Hematopoietic multipotent progenitor cell treated with erythropoietin and hydrocortisone succinate and interleukin-3 and kit ligand, for 6 days (in vitro differentiated cells): ENCODE data around the gene ALKBH3.

Experiments
- DNase-seq: peaks from one replicate; pipeline ENCODE4 v3.0.0-alpha.2; 2015

Gene ALKBH3

DNA sequence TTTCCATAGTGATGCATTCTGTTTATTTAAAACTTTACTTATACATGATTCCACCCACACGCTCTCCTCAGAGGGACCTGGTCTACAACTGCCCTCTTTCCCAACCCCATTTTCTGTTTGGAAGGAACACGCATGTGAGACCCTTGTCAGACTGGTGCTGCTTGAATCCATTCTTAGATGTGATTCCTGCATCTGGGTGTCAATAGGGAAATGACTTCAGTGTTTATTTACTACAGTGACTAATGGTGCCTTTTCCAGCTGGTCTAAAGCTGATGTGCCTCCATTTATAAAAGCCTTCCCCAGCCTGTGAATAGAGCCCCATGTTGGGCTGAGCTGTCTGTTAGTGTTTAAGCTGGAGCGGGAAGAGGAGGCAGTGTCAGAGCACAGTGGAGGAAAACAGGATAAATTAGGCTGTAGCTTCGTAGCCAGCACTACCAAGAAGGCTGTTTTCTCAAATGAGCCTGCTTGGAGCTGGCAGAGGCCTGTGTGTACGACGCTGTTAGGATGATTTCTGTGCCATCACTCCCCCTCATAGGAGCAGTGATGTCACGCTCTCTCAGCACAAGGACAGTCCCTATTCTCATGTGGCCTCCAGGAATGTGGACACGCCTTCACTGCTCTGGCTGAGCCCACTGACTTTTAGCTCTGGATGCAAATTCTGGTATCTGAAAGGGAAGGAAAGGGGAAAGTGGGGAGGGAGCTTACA is 42.9 kb downstream of the ALKBH3 start:
- DNase-seq = no peak

DNA sequence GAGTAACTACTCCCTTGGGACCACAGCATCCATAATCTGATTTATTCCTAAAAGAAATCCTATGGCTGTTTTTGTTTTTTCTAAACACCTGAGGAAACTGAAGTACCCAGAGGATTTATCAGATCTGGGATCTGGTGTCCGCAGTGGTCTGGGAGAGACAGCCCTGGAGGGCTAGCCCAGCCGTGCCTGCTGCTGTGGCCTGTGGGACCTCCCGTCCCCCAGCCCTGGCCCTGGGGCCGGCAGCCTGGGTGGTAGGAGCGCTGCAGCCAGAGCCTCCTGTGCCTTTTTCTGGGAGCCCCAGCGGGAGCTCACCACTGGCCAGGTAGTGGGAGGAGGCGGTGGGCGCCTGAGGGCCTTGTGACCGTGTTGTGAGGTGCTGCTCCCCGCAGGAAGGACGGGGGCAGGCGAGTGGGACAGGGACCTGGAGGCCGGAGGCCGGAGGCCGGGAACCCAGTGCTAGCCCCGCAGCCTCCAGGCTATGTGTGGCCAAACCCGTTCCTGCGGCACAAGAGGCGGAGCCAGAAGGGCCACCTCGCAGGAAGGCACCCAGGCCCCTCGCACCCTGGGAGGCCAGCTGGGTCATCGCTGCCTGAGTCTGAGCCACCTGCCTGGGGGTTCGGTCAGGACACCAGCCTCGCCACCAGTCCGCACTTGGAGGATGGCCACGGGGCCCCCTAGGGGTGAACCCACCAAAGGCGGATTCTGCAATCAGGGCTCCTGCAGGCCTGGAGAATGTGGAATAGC is 43.7 kb downstream of the ALKBH3 start:
- DNase-seq = no peak

DNA sequence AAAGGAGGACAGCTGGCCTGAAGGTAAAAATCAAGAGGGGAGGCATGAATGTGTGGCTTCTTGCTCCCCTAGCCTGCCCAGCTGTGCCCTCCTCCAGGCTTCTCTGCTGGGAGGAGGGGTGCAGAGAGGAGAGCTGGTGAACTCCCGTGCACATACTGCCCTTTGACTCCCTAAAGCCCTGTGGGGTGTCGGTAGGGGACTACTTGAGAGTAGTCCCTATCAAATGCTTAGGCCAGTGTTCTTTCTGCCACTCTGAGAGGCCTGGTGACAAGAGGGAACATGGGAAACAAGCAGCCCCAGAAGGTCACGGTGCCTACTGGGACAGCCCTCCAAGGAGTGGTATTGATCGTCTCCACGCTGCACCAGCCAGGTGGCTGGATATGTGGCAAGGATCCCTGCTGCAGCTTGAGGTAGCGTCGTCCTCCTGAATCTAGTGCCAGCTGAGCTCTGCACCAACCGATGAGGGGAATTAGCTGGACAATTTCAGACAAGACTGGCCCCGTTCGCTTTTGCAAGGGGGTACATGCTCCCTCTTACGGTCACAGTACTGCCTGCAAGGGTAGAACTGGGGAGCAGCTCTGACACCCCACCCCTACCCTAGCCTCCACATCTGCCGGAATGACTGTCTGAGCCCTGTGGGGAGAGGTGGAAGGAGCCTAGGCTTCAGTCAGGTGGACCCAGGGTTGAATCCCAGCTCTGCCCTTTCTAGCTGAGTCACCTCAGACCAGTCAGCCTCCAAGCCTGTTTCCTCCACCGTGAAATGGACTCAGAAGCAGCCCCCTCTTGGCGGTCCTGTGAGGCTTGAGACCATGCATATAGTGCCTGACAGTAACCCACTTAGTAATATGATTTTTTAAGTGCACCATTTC is 44.7 kb downstream of the ALKBH3 start:
- DNase-seq = no peak

DNA sequence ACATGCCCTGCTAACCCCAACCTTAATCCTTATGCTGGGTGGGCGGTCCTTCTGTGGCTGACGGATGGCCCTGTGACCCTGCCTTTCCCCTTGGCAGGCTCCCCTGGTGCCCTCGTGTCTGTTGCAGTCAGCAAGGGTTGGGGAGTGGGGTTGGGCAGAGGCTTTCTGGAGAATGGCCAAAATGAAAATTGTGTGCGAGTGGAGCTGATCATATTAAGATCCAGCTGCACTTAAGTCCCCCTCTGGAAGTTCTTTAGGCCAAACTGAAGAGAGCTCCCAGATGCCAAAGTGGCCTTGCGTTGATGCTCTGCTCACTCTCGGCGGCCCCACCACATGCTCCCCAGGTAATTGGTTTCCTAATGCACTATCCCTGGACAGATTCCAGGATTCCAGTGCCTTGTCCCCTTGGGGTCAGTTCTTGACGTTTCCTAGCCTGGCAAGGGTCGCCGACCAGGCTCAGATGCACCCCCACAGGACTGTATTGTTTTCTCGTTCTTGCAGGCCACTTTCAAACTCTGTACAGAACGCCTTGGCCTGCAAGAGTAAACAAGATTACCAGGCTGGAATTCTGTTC is 45.4 kb downstream of the ALKBH3 start:
- no peak for DNase-seq

DNA sequence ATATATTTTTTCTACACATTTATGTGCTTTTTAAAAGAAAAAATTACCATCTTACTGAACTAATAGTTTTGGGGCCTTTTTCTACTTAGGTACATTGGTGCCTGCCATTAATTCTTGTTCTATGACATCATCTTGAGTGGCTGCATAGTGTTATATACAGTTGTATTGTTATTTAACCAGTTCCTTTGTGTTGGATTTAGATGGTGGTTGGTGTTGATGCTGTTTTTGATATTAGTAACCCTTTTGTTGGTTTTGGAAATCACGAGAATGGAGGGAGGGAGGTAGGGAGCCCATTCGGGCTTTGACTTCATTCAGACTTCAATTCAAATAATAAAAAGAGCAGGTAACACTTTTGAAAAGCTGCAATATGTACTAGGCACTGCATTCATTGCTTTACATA is 46.4 kb downstream of the ALKBH3 start:
- DNase-seq = no peak

DNA sequence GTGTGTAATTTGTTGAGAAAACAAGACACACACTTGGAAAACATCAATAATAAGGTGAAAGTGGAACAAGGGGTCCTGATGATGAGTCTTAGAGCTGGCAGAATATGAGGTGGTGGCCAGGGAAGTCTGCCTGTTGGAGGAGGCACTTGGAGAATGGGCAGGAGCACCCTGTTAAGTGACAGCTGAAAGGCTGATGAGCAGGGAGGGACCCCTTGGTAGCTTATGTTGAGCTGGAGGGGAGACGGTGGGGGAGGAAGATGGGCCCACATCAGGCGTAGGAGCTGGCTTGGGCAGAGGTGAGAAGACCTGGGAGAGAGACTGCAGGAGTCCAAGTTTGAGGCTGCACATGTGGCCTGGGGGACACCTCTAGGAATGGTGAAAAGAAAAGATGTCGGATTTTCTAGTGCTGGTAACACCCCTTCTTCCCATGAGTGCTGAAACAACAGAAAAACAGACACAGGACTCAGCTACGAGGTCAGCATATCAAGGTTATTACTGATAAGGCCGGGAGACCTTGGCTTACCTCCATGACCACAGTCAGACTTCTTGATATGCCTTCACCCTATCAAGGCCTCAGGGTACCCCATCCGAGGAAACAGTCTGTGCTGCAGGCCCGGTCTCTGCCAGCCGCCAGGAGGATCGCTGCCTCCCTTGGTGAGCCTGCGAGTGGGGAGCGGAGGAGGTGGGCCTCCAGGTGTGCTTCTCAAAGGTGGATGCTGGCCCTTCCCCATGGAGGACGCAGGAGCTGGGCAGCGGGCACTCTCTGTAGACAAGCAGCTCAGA is 47.5 kb downstream of the ALKBH3 start:
- peak; percentile 33 for DNase-seq

DNA sequence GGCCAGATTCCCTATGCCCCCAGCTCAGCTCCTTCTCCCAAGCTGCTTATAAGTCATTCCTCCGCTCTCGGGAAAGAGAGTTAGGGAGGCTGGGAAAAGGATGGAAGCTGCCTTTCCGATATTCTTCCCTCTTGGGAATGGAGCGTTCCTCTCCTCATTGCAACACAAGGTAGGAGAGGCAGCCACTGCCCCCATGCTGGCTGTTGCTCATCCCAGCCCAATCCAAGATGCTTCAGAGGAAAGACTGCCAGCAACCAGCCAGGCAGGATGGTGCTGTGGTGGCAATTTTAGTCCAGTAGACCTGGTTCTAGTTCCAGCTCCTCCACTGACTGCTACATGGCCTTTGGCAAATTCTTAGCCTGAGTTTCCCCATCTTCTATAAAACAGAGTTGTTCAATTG is 48.1 kb downstream of the ALKBH3 start:
- no peak for DNase-seq

DNA sequence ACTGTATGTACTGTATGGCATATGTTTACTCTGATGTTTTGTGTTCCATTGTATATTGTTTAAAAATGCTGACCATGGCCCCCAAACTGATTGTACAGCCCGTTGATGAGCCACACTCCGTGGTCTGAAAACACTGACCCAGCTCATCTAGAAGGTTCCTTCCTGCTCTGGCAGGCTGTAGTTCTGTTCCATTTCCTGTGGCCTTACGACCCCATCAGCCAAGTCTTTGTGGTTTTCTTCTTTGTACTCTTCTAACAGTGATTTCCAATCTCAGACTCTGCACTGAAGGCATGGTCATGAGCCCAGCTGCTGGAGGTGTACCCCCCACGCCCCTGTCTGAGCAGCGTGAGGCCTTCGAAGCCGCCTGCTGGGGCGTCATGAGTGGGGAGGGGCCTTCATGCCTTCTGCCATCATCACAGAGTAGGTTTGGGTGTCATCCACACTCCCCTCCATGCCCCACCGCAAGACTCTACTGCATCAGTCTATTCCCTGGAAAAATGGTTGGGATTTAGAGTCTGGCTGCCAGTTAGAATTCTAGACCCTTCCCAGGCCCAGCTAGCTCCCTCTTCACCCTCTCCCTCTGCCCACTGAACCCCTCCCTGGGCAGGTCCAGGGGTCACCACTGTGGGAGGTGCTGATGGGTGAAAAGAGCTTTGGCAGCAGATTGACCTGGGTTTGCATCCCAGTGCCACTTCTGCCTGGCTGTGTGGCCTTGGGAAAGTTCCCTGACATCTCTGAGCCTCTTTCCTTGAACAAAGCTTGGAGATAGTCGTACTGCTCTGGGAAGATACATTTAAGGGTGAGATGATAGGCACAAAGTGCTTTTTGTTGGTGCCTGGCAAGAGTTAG is 50.5 kb downstream of the ALKBH3 start:
- no peak for DNase-seq

DNA sequence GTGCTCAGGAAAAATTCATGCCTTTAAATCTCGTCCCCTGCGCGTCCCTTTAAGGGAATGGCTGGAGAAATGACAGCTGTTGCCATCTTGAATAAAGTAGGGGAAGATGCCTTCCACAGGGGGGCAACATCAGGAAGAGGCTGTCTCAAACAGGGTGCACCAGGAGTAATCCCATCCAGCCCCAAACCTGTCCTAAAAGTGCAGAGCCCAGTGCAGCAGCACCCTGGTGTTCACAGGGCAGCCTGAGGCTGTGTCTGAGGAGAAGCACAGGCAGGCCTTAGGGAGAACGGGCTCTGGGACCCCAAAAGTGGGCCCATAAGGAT is 51.0 kb downstream of the ALKBH3 start:
- DNase-seq = no peak

DNA sequence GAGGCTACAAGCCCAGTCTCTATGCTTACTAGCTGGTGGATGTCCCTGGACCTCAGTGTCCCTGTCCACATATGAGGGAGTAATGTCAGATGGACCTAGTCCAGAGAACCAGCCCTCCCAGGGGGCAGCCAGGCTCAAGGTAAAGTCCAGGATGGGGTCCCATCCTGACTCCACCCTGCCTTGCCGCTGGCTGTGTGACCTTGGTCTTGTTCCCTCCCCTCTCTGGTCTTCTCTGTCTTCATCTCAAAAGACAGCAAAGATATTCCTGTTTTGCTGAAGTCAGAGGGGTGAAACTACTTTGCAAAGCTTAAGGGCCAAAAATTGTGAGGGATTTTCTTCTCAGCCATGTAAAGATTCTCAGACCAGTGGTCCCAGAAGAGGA is 52.6 kb downstream of the ALKBH3 start:
- no peak for DNase-seq

DNA sequence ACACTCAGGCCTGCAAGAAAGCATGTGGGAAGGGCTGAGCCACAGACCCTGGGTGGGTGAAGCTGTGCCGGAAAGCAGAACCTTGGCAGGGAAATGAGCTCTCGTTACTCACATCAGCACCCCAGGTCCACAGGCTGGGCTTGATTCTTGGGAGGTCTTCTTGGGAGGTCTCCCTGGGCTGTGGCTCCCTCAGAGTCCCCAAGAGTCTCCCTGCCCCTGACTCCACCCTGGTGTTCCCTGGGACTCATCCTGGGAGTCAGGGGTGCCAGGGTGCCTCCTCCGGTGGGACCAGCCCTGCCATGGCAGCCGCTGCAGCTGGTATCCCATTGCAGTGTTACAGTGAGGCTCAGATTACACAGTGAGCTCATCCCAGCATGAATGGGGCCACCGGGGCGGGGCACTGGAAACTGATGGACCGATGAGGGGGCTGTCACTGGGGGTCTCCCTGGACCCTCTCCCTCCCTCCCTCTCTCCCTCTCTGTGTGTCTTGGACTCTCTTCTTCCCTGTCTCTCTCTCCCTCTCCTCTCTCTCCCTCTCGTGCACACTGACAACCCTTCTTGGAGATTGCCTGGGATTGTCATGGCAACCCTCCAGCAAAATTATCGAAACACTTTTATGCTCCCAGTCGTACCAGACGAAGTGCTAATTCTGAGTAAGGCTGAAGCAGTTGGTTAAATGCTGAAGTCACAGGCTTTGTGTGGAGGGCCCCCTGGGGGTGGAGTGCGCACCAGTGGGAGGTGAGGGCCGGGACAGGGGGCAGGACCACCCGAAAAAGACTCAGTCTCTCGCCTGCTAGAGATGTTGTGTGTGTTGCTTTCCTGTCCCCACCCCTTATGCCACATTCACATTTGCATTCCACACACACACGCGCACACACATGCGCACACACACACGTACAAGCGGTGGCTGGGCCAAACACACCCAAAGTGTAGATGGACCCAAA is 53.2 kb downstream of the ALKBH3 start:
- no peak for DNase-seq

DNA sequence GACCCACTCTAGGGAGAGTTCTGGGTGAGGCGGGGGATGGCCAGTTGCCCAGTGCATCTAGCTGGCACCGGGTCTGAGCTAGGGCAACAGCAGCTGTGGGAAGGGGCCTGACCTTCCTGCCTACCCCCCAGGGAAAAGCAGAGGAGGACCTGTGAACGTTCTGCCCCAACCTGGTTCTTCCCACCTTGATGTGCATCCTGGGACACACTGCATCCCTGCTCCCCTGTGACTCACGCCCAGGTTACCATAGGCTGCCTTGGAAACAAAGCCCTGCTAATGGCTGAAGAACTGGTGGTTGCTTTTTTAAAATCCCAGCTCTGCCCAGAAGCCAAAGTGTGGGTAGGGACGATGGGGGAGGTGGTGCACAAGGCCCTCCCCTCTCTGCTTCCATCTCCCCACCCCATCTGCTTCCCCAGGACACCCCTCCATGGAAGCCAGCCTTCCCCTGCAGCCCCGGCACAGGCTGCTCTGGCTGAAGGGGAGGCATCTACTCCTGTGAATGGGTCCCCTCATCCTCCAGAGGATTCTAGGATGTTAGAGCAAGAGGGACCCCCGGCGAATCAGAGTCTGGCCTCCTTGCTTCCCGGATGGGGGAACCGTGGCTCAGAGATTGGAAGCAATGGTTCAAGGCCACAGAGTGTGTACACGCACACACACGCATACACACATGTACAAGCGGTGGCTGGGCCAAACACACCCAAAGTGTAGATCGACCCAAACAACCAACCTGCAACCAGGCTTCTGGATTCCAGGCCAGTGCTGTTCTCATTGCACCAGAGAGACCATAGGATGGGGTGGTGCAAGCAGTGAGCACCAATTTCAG is 54.2 kb downstream of the ALKBH3 start:
- DNase-seq = no peak

DNA sequence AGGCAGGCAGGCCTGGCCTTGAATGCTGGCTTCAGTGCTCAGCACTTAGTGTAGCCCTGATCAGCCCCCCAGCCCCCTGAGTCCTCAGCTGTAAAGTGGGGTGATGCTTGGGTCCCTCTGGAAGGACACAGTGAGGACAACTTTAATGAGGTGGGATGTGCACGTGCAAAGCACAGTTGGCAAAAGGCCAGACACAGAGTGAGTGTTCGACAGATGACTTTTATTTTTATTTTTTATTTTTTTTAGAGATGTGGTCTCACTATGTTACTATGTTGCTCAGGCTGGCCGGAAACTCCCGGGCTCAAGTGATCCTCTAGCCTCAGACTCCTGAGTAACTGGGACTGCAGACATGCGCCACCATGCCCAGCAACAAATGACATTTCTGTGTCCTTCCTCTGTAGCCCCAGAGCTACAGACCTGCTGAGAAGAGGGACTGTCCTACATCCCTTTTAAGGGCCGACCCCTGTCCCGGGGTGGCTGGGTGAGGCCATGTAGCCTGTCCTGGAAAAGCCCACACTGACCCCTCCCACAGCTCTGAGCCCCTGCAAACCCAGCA is 54.9 kb downstream of the ALKBH3 start:
- DNase-seq = no peak

DNA sequence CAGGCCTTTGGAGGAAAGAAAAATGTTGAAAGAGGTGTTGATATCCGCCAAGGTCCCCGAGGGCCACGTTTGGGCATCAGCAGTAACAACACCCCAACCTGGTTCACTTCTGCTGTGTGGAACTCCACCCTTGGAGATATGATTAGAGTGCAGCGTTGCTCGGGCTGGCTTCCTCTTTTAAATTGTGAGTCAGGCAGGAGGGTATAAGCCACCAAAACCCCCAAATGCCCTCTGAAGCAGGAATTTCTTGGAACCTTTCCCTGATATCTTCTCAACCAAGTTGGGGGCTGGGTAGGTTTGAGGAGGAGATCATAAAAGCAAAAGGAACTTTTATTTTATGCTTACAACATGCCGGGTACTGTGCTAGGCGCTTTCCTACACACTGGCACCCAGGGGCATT is 55.4 kb downstream of the ALKBH3 start:
- DNase-seq = peak; percentile 50

DNA sequence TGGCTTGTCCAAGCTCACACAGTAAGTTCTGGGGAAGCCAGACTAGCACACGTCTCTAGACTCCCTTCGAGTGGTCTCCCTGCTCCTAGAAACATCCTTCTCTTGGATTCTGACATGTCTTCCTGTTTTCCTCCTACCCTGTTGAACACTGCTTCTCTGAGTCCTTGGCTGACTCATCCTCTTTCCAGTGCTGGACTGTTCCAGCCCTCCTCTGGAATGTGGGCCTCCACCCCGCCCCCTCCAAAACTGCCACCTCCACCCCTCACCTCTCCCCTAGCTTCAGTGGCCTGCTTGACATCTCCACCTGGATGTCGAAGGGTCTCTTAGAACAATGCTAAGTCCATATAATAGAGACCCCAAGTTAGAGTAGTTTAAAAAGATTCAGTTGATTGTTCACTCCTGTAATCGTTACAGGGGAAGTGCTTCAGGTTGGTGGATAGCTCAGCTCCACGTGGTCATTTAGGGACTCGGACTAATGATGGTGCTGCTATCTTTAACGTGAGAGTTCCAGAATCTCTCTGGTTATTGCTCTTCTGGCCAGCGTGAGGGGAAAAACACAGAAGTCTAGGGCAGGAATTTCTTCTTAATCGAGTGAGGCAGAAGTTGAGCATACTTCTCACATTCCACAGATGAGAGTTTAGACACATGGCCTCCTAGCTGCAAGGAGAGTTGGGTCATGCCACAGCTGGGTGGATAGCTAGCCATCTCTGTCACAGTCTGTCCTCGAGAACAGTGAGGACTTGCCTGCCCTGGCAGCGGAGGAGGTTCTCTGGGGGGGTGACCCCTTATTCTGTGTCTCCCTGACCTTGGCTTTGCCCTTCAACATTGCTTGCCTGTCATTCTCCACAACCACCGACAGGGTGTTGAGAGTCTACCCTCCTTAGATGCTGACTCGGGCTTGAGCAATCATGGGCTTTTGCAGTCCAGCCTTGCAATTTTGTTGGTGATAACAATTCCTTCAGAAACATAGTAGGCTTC is 57.1 kb downstream of the ALKBH3 start:
- DNase-seq = no peak

DNA sequence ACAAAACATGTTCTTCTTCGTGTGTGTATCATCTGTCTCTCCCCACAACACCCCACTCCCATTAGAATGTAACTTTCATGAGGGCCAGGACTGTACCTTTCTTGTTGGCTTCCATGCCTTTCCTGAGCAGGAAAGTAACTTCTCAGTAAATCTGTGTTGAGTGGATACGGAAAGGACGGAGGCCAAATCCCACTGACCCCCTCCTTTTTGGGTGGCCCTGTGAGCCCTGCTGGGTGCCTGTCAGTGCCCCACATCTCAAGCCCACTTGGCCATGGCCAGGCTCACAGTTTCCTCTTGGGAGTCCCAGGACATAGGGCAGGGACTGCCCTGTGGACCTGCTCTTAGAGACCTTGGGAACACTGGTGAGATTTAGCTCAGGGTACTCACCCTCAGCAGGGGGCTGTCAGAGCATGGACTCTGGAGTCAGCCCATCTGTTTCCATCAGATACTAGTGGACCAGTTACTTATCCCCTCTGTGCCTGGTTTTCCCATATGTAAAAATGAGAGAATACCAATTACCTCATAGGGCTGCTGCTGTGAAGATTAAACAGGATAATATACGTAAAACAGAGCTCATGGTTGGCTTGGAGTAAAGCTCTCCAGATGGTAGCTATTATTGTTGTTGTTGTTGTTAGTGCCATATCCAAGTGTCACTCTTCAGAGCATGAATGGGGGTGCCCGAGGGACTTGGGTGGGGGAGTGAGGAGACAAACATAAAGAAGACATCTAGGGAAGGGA is 60.8 kb downstream of the ALKBH3 start:
- no peak for DNase-seq

DNA sequence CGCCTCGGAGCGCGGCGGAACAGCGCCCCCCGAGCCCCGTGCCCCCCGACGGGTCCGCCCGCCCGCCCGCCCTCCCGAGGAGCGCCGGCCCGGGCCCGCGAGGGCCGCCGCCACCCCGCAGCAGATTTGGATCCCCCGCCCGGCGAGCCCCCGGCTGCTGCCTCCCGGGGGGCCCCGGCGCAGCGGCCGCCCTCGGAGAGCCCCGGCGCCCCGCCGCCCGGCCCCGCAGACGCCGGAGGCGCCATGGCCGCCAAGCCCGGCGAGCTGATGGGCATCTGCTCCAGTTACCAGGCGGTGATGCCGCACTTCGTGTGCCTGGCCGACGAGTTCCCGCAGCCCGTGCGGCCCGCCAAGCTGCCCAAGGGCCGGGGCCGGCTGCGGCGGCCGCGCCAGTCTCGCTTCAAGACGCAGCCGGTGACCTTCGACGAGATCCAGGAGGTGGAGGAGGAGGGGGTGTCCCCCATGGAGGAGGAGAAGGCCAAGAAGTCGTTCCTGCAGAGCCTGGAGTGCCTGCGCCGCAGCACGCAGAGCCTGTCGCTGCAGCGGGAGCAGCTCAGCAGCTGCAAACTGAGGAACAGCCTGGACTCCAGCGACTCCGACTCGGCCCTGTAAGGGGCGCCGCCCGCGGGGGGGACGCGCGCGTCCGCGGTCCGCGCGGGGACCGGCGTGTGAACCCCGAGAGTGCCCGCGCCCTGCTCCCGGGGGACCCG is 62.2 kb downstream of the ALKBH3 start:
- peak; percentile 46 for DNase-seq
